Measurements from ENCODE around the gene ADARB2.

The ADARB2 gene

DNA sequence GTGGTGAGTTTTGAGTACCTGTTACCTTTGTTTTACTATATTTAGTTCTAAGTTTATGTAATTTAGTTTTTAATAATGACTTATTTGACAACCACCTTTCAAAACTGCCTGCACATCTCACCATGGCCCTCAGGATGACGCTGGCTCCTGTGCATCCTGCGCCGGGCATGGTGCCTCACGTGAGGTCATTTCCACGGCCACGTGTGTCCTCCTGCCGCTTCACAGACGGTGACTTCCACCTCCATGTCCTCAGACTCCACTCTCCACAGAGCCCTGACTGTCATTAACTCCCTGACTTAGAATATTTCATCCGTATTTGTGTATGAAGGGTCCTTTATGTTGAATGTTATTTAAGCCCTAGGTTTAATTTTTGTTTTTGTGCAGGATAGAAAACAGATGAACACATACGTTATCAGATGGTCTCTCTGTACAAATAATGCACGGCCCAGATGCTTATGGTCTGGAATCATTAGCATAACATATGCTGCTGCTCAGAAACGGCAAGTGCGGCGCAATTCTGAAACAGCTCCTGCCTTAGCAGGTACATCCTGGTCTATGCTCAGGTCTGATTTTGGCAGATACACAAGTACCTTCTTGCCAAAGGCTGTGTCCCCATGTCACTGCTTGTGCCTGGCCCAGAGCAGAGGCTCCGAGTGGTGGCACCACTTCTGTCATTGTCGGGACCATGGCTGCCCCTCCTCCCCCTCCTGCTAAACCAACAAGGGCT is 525.3 kb downstream of the ADARB2 start:
- DNase-seq (ENCODE audit: low read depth, low spot score): no peak

DNA sequence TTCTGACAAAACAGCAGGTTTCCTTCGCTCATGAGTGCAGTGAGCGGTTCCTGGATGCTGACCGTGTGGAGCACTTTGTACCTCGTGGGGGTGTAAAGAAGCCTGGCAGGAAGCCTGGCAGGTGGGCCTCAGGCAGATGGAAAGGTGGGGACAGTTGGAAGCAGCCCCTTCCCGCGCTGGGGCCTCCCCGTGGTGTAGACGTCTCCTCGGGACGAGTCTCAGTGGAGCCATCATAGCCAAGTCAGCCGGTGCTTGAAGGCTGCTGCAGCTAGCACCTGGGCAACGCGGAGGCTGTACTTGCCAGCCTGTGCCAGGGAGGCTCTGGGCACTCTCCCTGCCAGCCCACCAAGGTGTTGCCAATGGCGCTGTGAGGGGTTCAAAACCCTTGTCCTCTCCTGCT is 526.7 kb downstream of the ADARB2 start:
- no peak for DNase-seq (ENCODE audit: low read depth, low spot score)

DNA sequence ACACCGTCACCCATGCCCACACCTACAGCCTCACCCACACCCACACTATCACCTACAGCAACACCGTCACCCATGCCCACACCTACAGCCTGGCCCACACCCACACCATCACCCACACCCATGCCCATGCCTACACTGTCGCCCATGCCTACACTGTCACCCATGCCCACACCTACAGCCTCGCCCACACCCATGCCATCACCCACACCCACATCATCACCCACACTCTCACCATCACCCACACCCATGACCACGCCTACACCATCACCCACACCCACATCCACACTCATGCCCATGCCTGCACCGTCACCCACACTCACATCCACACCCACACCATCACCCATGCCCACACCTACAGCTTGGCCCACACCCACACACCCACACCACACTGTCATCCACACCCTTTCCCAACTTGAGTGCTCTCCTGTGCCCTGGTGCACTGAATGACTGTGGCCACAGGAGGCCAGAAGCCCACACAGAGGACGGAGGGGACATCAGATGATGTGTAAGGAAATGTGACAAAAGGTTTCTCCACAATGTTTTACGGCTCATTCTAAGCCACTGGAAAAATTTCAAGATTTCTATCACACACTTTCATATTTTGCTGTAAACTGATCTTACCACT is 527.9 kb downstream of the ADARB2 start:
- DNase-seq (ENCODE audit: low read depth, low spot score): no peak

DNA sequence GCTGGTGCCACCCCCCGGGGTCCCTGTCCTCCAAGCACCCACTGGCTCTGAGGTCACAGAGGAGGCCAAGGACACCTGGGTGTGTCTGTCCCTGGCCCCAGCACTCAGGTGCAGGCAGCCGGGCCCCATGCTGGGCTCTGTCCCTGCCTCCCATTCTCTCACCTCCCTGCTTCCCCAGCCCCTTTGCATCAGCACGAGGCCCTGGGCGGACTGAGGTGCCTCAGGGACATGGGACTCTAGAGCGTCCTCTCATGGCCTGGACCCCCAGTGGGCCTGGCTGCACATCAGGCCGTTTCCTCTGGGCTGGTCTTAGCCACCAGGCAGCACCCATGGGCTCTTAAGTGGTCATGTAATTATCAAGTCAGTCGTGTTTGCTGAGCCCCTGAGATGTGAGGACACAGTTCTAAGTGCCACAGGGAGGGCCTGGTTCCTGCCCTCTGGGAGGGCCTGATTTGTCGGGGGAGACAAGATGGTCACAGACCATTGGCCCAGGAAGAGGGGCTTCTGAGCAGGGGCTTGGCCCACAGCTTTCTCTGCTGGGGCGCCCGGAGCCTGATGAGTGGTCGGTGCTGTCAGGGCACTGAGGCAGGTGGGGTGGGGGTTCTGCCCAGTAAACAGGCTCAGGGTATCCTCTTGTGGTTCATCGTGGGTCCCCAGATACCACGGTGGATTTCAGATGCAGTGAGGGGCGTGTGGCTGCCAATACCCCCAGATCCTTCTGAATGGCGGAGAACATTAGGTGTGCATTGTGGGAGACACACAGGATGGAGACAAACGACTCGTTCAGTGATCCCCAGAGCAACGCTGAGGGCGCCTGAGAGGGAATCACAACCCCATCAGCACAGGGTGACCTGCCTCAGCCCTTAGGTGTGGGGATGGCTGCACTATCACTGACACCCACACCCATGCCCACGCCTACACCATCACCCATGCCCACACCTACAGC is 528.7 kb downstream of the ADARB2 start:
- no peak for DNase-seq (ENCODE audit: low read depth, low spot score)

DNA sequence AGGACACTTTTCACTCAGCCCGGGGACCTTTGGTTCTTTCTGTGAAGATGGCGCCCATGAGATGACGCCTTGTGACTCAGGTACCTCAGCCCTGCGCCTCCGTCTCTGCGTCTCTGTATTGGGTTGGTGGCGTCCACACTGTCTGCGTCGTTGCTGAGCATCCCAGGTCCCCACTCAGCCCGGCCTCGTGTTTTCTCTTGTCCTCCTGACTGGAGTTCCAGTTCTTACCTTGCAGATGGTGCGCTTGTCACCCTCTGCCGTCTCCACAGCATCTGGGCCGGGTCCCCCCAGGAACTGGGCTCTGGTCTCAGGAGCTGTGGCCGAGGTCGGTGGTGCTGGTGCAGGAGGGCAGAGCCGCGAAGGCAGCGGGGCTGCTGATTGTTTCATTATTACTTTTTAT is 530.7 kb downstream of the ADARB2 start:
- no peak for DNase-seq (ENCODE audit: low read depth, low spot score)

DNA sequence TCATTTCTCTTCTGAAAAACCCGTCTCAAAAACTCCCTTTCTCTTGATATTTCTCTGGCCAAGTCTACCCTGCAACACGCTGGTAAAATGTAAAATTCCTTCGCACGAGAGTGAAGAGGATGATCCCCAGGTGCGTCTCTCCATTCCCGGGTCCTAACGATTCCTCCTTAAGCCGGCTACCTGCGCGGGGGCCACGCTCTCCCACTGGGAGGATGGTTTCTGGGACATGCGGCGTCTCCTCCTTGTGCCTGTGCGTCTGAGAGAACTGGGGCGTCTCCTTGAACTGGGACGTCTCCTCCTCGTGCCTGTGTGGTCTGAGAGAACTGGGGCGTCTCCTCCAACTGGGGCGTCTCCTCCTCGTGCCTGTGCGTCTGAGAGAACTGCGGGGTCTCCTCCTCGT is 531.2 kb downstream of the ADARB2 start:
- DNase-seq (ENCODE audit: low read depth, low spot score): no peak

DNA sequence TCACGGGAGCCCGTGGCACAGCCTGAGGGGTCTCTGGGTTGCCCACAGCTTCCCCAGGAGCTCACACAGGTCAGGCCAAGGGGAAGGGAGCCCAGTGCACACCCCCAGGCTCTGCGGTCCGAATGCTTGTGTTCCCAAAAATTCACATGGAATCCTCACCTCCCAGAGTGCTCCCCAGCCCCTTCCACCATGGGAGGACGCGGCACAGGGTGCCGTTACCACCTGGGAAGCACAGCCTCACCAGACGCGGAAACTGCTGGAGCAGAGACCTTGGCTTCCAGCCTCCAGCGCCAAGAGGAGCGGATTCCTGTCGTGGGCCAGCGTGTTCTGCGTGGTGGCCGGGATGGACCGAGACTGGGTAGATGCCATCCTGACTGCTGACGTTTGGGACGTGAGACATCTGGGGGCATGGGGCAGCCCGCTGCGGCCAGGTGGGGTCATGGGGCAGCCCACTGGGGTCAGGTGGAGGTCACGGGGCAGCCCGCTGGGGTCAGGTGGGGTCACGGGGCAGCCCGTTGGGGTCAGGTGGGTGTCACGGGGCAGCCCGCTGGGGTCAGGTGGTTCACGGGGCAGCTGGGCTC is 531.8 kb downstream of the ADARB2 start:
- no peak for DNase-seq (ENCODE audit: low read depth, low spot score)

DNA sequence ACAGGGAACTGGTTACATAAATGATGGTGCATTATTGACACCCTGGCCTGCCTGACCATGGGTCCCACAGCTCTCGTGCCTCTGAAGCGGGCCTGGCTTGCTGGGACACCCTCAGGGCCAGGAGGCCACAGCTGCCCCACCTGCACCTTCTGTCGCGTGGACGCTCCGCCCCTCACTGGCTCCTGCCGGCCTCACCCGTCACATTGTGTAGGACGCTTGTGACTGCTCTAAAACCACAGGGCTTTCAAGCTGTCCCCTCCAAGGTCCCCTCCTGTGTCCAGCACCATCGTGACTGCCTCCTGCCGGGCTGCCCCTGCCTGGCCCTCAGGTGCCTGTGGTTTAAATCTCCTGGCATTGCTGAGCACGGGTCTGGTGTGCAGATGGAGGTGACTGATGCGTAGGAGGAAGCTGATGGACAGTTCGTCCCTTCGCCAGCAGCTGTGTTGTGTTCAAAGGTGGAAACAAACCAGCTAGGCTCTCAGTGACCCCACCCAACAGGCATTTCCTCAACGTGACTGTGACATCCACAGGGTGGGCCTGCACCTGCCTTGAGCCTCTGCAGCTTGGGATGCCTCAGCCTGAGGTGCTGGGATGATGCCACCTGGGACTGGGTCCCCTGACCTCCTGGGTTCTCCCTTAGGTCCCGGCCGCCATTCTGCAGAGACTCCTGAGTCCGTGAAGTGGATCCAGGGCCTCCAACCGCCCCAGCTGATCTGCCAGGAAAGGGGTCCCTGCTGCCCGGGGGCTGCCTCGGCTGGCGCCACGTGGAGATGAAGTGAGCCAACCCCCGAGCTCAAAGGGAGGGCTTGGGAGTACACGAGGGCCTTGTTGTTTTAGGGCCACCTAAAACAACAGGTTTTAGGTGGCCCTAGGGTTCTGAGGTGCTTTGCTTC is 532.6 kb downstream of the ADARB2 start:
- DNase-seq (ENCODE audit: low read depth, low spot score): no peak

DNA sequence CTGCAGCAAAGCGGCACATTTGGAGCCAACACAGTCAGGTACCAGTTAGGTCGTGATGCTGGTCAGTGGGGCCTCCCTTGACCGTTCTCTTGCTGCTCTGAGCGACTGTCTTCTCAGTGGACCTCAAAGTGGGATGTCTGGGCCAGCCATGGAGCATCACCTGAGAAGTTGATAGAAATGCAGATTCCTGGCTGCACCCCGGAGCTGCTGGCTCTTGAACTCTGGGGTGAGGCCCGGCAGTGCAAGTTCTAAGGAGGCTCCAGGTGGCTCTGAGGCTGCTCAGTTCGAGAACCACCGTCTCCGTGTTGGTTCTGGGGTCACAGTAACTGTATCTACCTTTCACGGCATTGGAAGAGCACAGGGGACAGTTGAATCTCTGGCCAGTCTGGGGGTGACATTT is 533.6 kb downstream of the ADARB2 start:
- no peak for DNase-seq (ENCODE audit: low read depth, low spot score)

DNA sequence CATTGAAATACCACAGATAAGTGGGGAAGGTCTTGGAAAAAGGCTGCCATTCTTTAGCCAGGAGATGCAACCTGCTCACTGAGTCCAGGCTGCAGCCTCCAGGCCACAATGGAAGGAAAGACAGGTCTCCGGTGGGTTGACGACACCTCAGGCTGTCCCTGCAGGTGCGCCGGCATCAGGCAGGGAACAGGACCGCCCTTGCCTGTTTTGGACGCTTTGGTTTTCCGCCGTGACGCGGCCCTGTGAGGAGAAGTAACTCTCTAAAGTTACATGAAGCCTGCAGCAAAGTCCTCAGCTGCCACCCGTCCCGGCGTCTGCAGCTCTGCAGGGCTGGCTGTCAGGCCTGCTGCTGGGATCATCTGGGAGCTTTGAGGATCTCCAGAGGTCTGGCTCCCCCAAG is 534.1 kb downstream of the ADARB2 start:
- DNase-seq (ENCODE audit: low read depth, low spot score): no peak

DNA sequence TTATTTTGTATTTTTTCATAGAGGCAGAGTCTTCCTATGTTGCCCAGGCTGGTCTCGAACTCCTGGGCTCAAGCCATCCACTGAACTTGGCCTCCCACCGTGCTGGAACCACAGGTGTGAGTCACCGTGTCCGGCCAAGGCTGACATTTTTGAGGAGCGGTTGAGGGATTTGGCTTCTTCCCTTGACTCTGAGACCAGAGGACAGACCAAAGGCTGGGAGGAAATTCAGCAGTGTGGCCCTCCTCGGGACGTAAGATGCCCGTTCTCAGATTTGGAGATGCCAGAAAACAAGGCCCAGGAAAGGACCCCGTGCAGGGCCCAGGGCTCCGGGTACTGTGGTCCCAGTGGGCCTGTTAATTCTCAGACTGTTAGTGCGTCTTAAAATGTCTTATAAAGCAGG is 535.0 kb downstream of the ADARB2 start:
- no peak for DNase-seq (ENCODE audit: low read depth, low spot score)

DNA sequence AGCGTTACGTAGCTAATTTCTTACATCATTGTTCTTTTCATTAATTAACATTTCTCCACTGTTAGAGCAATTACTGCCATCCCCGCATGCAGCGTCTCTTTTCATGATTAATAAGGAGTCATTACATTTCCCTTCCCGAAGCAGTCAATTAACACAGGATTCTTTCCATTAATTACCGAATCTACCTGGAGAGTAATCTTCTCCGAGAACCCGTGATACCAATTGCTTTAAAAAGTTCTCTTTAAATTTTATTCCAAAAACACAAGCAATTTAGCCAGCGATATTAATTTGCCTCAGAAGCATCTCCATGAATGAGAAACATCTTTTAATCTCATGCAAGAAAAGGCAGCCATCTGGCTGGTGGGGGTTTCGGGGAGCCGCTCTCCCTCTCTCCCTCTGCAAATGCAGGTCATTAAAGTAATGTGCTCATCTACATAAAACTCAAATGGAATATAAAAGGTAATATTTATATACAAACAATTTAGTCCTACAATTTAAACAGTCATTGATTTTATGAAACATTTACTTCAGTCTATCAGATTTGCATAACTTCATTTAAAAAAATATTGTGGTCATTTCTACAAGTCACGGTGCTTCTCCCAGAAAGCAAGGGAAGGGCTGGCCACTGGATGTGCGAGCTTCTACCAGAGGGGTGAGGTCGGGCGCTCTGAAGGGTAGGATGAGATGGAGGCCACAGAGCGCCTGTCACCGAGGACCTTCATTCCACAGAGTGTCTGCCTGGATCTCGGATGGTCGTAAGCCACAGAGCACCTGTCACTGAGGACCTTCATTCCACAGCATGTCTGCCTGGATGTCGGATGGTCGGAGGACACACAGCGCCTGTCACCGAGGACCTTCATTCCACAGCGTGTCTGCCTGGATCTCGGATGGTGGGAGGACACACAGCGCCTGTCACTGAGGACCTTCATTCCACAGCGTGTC is 536.2 kb downstream of the ADARB2 start:
- no peak for DNase-seq (ENCODE audit: low read depth, low spot score)

DNA sequence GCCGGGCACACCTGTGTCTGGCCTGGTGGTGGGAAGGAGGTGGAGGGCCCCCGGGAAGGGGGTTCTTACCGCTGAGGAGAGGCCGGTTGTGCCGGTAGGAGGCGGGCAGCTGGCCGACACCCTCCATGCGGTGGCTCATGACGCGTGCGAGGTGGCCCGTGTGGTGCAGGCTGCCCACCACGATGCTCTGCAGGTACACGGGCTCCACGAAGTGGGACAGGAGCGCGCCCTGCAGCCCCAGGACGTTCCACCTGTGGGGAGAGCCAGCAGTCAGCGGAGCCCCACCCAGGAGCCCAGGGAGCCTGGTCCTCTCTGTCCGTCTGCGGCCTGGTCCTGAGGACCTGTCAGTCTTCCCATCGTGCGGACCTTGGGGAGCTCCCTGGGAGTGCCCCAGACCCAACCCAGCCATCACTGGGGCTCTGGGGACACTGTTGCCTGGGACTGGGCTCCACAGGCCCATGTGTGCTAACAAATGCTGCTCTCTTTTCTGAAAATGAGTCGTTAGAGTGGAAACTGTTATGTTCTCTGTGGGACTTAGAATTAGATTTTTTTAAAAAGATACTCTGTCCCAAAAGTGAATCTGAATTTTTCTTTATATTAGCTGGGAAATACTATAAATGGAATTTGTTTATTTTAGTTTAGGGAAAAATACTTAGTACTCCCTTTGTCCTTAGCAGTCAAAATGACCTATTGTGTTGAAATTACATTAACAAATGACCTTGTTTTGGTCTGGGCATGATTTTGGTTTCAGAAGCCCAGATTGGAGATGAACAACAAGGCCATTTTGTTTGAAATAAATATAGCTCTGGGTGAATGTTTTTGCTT is 537.2 kb downstream of the ADARB2 start:
- DNase-seq (ENCODE audit: low read depth, low spot score): no peak

DNA sequence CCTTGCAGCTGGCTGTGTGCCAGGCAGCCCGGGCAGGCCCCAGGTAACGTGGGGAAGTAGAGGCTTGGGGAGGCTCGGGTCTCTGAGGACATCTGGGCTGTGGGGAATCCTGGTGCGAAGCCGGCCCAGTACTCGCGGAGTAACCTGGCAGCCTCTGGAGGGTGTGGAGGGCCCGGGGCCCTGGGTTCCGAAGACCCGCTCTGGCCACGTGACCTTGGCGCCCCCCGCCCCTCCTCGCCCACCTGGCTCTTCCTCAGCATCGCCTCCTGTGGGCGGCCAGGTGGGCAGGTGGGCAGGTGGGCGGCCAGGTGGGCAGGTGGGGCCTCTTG is 538.0 kb downstream of the ADARB2 start:
- DNase-seq (ENCODE audit: low read depth, low spot score): no peak

DNA sequence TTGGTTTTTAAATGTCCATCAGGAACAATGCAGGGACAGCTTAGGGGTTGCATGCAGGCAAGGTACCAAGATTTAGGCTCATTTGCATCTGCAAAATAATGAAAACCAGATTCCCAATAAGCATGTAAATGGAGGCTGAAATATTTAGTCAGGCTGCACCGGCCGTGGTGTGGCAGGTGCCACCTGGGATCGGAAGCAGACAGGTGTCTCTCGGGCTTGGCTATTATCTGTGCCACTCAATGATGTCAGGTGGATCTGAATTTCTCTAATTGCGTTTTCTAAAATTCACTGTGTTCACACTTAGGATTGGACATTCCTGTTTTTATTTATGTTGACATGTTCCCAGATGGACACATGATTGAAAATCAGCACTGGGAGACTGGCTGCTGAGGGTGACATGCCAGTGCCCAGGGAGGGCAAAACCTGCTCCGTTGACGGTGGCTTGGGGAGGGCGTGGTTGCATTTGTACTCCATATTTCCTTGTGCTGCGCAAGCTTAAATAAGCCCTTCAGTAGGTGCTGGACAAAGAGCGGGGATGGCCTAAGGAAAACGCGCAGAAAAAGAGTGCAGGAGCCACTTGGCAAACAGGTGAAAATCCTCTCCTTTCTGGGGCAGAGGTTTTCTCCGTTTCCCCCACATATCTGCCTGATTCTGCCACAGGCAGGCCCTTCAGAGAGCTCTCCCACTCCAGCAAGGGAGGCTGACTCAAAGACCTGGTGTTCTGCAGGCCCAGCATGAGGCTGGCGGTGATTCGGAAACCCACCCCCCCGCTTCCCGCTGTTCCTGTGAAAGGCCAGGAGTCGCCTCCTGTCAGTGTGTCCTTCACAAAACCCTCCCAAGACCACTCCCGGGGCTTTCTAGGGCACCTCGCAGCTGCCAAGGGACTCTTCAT is 538.6 kb downstream of the ADARB2 start:
- DNase-seq (ENCODE audit: low read depth, low spot score): no peak

DNA sequence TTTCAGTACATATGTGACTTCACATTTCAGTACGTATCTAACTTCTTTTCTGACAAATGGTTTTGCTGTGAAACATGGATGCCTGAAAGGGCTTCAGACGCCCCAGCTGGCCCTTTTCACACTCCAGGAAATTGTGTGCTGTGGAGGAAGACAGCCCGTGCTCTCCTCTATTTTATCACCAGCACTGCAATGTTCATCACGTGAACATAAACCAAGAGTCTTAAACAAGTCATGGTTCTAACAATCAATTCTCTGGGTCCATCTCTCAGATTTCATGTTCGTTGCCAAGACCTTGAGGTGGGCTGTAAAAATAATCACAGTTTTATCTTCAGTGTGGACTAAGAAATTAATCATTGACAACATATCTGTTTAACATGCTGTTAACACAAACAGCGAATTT is 539.9 kb downstream of the ADARB2 start:
- DNase-seq (ENCODE audit: low read depth, low spot score): no peak

DNA sequence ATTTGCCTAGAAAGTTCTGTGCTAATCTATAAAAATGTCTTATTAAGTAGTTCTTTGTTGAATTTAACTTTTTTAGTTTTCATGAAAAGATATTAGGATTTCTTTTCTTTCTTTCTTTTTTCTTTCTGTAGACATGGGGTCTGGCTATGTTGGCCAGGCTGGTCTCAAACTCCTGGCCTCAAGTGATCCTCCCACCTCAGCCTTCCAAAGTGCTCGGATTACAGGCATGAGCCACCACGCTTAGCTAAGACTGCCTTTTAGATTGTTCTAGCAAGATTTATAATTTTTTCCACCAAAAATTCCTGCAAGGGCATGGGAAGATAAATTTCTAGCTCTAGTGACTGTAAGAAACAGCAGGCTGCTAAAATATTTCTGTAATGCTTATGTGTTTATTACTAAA is 540.7 kb downstream of the ADARB2 start:
- no peak for DNase-seq (ENCODE audit: low read depth, low spot score)

DNA sequence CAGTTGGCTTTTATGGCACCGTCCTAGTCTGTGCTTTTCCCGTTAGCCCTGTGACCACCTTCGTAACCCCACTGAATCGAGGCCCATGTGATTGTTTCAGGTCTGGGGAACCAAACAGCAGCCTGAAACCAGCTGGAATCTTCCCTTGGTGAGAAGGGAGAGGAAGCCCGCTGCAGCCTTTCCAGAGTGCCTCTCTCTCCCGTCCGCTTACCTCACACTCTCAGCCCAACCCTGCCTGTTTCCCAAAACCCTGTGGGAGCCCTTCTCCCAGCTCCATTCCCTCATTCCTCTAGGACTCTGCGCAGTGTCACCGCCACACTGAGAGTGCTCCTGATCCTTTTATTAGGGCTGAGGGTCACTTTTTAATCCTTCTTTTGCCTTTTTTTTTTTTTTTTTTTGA is 541.5 kb downstream of the ADARB2 start:
- DNase-seq (ENCODE audit: low read depth, low spot score): no peak

Data from smooth muscle cell of the brain vasculature (primary cell).